Panc1 (cell line): Measurements from ENCODE around the gene PPARG. TPM values are rescaled to one million over a fixed set of nuclear protein-coding genes. Genes with fewer than 3 reads are reported as not detected.

ENCODE experiments used
- ATAC-seq: fragments of 200-7000 bp; cut with Tn5 transposase; 2 replicates; pipeline ENCODE4 v1.9.1; 2020; ENCODE audit warnings: mild to moderate bottlenecking, moderate library complexity
- BruUV-seq: library from RNA; stranded (reverse); fragments of 400-500 nt; replicated peaks from 2 replicates; lab custom pipeline; 2021; lab: Mats Ljungman, UMichigan
- CTCF ChIA-PET: fragments of 300-600 bp; sonication (Branson Sonifier 250); formaldehyde crosslinking; loops from one replicate; lab custom pipeline; 2022; ENCODE audit warnings: antibody characterized with exemption; lab: Charles Lee
- POLR2A ChIA-PET: fragments of 300-600 bp; sonication (Branson Sonifier 250); formaldehyde crosslinking; loops from one replicate; lab custom pipeline; 2022; ENCODE audit warnings: antibody characterized with exemption; lab: Charles Lee
- DNase-seq: peaks from one replicate; pipeline ENCODE4 v3.0.0-alpha.2; 2010; ENCODE audit warnings: low read depth, low spot score
- H3K27ac ChIP-seq: 2 replicates; pipeline ENCODE4 v1.5.1; 2011; ENCODE audit warnings: mild to moderate bottlenecking, low read length, inconsistent platforms
- H3K27me3 ChIP-seq: fragments of 200-500 bp; sonication (Bioruptor generic); 2 replicates; pipeline ENCODE4 v1.6.0; 2014; ENCODE audit warnings: low read length, inconsistent platforms; ENCODE audit not compliant: control insufficient read depth, insufficient read depth
- H3K36me3 ChIP-seq: fragments of 200-500 bp; sonication (Bioruptor generic); 2 replicates; pipeline ENCODE4 v1.5.1; 2014; ENCODE audit warnings: inconsistent platforms, mild to moderate bottlenecking, low read length, moderate library complexity; ENCODE audit not compliant: control insufficient read depth, insufficient read depth
- H3K4me1 ChIP-seq: 2 replicates; pipeline ENCODE4 v1.5.1; 2011; ENCODE audit warnings: inconsistent platforms, mild to moderate bottlenecking, low read length, moderate library complexity; ENCODE audit not compliant: control insufficient read depth, insufficient read depth
- H3K4me3 ChIP-seq, 2 experiments: 2 replicates each; pipeline ENCODE4 v1.5.1; 2011 to 2012; ENCODE audit warnings: low read depth in 2 of 2, low read length in 2 of 2, mild to moderate bottlenecking in 2 of 2, inconsistent platforms in 1 of 2, moderate library complexity in 1 of 2
- H3K9me3 ChIP-seq: fragments of 200-500 bp; sonication (Bioruptor generic); 2 replicates; pipeline ENCODE4 v1.5.1; 2014; ENCODE audit warnings: low read depth, mild to moderate bottlenecking, inconsistent platforms, low read length, moderate library complexity; ENCODE audit not compliant: control insufficient read depth, insufficient read depth
- POLR2AphosphoS5 ChIP-seq: IDR thresholded peaks from 2 replicates; pipeline ENCODE4 v1.6.1; 2012; ENCODE audit warnings: mild to moderate bottlenecking, low read depth, low read length, moderate library complexity
- SIN3A ChIP-seq: IDR thresholded peaks from 2 replicates; pipeline ENCODE4 v1.6.1; 2012; ENCODE audit warnings: low read depth, mild to moderate bottlenecking, low read length, moderate library complexity, borderline replicate concordance; ENCODE audit not compliant: insufficient read depth
- TCF7L2 ChIP-seq: IDR thresholded peaks from 2 replicates; pipeline ENCODE4 v1.6.1; 2011; ENCODE audit warnings: mild to moderate bottlenecking, low read depth, low read length, inconsistent platforms
- in situ Hi-C: cut with HindIII; loops from 2 replicates; pipeline ENCODE4 v1.10.0; 2016; ENCODE audit warnings: low sequenced_read_pairs, low pct_unique_long_range_greater_than_20kb
- intact Hi-C: fragments of 100-400 bp; cut with micrococcal nuclease; formaldehyde crosslinking; loops from one replicate; pipeline ENCODE4 v1.10.0; 2022; ENCODE audit not compliant: unreplicated experiment
- total RNA-seq: library from RNA; stranded (reverse); gene quantifications from one replicate; pipeline ENCODE4 v1.2.1, GENCODE V29; 2021; ENCODE audit not compliant: unreplicated experiment
- TF ChIP-seq, protein P1 (sequence below), 2 experiments: IDR thresholded peaks; 2 replicates each; pipeline ENCODE4 v1.6.1; 2011 to 2012; ENCODE audit warnings: low read depth in 2 of 2, control low read depth in 1 of 2, low read length in 1 of 2, mild to moderate bottlenecking in 1 of 2, moderate library complexity in 1 of 2; ENCODE audit not compliant: insufficient read depth in 1 of 2
- TF ChIP-seq, protein P2 (sequence below): fragments of 450-650 bp; IDR thresholded peaks from 2 replicates; pipeline ENCODE4 v1.5.1; 2017; ENCODE audit warnings: mild to moderate bottlenecking

PPARG gene
- total RNA-seq, 1 experiment from 2014 or later = 88.1 TPM

DNA sequence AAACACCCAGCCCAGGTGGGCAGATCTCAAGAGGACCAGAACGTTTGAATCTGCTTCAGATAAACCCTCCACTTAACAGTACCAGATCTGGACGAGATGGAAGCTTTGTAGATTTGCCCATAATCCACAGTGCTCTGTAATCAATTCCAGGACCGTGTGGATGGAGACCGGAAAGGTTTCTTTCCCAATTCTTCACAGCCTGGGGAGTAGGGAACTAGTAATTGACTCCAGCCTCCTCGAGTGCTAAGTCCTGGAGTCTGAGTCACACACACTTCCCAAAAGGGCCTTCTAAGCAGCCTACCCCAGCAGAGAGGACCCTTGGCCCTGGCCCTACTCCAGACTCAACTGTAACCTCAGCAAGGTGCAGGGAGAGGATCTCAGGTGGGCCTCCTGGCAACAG is 139.3 kb downstream of the PPARG start:
- Histone ChIP-seq H3K4me1 (peaks cover 35% of the 10 kb centered on the region), H3K27ac (peak overlapping the region; percentile 66), H3K4me3 (no peak overlapping the region), H3K9me3 (no peaks in the 10 kb centered on the region), H3K36me3 (no peaks in the 10 kb centered on the region; the same call in 1 of the 2 replicates), H3K27me3 (no peaks in the 10 kb centered on the region)
- ChIA-PET POLR2A (no interaction called here), CTCF (no interaction called here)
- intact Hi-C loops (no loop called here), in situ Hi-C loops (no loop called here)
- no TSS peak for BruUV-seq
- TF ChIP-seq, protein P1, sequence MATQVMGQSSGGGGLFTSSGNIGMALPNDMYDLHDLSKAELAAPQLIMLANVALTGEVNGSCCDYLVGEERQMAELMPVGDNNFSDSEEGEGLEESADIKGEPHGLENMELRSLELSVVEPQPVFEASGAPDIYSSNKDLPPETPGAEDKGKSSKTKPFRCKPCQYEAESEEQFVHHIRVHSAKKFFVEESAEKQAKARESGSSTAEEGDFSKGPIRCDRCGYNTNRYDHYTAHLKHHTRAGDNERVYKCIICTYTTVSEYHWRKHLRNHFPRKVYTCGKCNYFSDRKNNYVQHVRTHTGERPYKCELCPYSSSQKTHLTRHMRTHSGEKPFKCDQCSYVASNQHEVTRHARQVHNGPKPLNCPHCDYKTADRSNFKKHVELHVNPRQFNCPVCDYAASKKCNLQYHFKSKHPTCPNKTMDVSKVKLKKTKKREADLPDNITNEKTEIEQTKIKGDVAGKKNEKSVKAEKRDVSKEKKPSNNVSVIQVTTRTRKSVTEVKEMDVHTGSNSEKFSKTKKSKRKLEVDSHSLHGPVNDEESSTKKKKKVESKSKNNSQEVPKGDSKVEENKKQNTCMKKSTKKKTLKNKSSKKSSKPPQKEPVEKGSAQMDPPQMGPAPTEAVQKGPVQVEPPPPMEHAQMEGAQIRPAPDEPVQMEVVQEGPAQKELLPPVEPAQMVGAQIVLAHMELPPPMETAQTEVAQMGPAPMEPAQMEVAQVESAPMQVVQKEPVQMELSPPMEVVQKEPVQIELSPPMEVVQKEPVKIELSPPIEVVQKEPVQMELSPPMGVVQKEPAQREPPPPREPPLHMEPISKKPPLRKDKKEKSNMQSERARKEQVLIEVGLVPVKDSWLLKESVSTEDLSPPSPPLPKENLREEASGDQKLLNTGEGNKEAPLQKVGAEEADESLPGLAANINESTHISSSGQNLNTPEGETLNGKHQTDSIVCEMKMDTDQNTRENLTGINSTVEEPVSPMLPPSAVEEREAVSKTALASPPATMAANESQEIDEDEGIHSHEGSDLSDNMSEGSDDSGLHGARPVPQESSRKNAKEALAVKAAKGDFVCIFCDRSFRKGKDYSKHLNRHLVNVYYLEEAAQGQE (IDR thresholded peaks at IDR 0.05; ENCODE audit: insufficient read depth in 1 of 2, low read depth in 2 of 2, low read length in 1 of 2) = no peak
- TF ChIP-seq POLR2AphosphoS5 (no peak), SIN3A (no peak)
- DNase-seq = no peak
- no peak for ATAC-seq

DNA sequence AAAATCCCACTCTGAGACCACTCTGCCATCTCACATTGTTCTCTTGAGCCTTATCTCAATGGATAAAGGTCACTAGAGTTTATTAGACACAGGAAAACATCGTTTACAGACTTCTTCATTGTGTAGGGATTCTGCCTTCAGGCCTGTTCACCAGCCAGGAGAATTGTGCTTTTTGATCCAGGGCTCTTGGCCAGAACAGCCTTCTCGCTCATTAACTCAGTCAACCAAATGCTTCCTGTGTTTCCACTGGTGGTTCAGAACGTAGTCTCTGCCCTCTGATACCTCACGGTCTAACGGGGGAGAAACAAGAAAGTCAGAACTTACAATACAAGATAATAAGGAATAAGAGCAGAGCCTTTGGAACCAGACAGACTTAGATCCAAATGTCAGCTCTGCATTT is 141.2 kb downstream of the PPARG start:
- Histone ChIP-seq H3K27me3 (no peaks in the 10 kb centered on the region), H3K9me3 (no peaks in the 10 kb centered on the region), H3K36me3 (no peaks in the 10 kb centered on the region; the same call in 1 of the 2 replicates), H3K4me3 (no peak overlapping the region), H3K27ac (peak overlapping the region; percentile 66; the same call in 1 of the 2 replicates), H3K4me1 (peaks cover 23% of the 10 kb centered on the region)
- no TSS peak for BruUV-seq
- TF ChIP-seq, protein P2, sequence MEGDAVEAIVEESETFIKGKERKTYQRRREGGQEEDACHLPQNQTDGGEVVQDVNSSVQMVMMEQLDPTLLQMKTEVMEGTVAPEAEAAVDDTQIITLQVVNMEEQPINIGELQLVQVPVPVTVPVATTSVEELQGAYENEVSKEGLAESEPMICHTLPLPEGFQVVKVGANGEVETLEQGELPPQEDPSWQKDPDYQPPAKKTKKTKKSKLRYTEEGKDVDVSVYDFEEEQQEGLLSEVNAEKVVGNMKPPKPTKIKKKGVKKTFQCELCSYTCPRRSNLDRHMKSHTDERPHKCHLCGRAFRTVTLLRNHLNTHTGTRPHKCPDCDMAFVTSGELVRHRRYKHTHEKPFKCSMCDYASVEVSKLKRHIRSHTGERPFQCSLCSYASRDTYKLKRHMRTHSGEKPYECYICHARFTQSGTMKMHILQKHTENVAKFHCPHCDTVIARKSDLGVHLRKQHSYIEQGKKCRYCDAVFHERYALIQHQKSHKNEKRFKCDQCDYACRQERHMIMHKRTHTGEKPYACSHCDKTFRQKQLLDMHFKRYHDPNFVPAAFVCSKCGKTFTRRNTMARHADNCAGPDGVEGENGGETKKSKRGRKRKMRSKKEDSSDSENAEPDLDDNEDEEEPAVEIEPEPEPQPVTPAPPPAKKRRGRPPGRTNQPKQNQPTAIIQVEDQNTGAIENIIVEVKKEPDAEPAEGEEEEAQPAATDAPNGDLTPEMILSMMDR = no peak
- TF ChIP-seq POLR2AphosphoS5 = no peak
- TF ChIP-seq, protein P1 (IDR thresholded peaks at IDR 0.05; ENCODE audit: insufficient read depth in 1 of 2, low read depth in 2 of 2, low read length in 1 of 2) = no peak
- TF ChIP-seq TCF7L2 = no peak
- TF ChIP-seq SIN3A = no peak
- ATAC-seq = no peak
- CTCF ChIA-PET = no interaction called here
- intact Hi-C loops = no loop called here
- POLR2A ChIA-PET = no interaction called here
- no peak for DNase-seq
- in situ Hi-C loops = no loop called here
